ENCODE results near the gene SELENOP. TPM values are rescaled to one million over a fixed set of nuclear protein-coding genes. Genes with fewer than 3 reads are reported as not detected.
"Not testable (repeated sequence)": the region's sequence is repeated elsewhere in the genome, so short reads cannot be mapped to it uniquely, and the experiment has no call there.

SELENOP gene
- total RNA-seq, 4 donors from 2014 or later: 79.2 to 489 (median 247) TPM

DNA sequence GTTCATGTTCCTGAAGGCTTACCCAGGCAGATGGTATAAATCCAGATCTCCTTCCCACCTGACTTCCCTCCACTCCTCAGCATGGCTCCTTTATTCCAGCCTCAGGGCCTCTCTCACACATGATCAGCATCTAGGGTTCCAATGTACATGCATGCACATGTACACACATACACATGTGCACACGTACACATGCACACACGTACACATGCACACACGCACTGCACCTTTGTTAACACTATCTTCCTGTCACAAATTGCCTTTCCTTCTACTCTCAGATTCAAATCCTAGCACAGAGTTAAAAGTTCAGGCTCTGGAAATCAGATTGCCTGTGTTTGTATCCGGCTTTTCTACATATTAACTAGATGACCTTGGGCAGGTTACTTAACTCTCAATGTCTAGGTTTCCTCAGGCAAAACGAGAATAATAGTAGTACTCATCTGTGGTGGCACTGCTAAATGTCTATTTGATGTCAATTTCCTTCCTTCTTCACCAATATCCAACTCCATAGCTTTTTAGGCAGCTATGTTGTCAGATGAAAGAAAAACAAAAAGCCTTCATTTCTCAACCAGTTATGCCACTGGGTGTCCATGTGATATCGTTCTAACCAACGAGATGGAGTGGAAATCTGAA is 12.8 kb upstream of the SELENOP start:
- no peaks in the 10 kb centered on the region for H3K27me3 ChIP-seq
- no peak overlapping the region for H3K4me3 ChIP-seq
- no peaks in the 10 kb centered on the region for H3K36me3 ChIP-seq
- no peaks in the 10 kb centered on the region for H3K9me3 ChIP-seq
- no peak for ATAC-seq
- 86 to 88% methylated on average over 7 of the region's 7 CpGs for WGBS, 2 donors (ENCODE audit: low coverage in 1 of 2)
- peaks cover 0 to 16% (median 3%) of the 10 kb centered on the region in 3 donors for H3K4me1 ChIP-seq
- TF ChIP-seq POLR2A (IDR thresholded peaks at IDR 0.05): no peak
- TF ChIP-seq POLR2AphosphoS5 (IDR thresholded peaks at IDR 0.05): no peak
- TF ChIP-seq, protein P1, sequence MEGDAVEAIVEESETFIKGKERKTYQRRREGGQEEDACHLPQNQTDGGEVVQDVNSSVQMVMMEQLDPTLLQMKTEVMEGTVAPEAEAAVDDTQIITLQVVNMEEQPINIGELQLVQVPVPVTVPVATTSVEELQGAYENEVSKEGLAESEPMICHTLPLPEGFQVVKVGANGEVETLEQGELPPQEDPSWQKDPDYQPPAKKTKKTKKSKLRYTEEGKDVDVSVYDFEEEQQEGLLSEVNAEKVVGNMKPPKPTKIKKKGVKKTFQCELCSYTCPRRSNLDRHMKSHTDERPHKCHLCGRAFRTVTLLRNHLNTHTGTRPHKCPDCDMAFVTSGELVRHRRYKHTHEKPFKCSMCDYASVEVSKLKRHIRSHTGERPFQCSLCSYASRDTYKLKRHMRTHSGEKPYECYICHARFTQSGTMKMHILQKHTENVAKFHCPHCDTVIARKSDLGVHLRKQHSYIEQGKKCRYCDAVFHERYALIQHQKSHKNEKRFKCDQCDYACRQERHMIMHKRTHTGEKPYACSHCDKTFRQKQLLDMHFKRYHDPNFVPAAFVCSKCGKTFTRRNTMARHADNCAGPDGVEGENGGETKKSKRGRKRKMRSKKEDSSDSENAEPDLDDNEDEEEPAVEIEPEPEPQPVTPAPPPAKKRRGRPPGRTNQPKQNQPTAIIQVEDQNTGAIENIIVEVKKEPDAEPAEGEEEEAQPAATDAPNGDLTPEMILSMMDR (IDR thresholded peaks at IDR 0.05): no peak
- no peak for TF ChIP-seq EP300 (IDR thresholded peaks at IDR 0.05)
- no peak overlapping the region for H3K27ac ChIP-seq

DNA sequence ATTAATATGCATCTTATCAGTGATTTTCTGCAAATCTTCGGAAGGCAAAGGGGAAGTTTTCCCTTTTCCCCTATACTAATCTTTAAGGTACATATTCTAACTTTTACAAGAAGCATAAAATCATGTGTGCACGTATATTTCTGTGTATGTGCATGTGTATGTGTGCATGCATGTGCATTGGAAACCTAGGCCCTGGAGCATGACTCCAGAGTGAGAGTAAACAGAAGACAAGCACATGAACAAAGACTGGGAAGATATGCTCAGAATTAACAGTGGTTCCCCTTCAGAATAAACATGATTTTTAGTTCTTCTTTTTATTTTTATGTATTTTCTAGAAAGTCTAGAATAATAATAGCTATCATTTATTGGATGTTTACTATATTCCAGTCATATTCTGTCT is 10.9 kb upstream of the SELENOP start:
- TF ChIP-seq EP300 (IDR thresholded peaks at IDR 0.05) (no peak), POLR2A (IDR thresholded peaks at IDR 0.05) (no peak), POLR2AphosphoS5 (IDR thresholded peaks at IDR 0.05) (no peak)
- TF ChIP-seq, protein P1 (IDR thresholded peaks at IDR 0.05): no peak

DNA sequence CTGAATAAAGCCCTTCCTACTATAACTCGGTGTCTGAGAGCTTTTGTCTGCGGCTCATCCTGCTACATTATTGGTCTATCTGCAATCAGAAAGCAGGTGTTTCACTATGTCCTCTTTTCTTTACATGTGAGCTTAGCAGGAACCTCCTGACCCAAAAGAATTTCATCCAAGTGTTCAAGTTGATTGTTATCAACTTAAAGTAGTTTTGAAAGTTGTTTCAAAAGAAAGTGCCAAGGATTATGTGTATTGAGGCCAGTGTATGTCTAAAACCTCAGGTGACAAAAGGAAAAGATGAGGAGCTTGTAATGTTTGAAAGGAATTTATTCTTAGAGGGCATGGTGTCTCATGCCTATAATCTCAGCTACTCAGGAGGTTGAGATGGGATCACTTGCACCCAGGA is 8.1 kb upstream of the SELENOP start:
- Histone ChIP-seq H3K36me3 (no peaks in the 10 kb centered on the region), H3K4me1 (no peaks in the 10 kb centered on the region), H3K9me3 (no peaks in the 10 kb centered on the region), H3K4me3 (no peak overlapping the region), H3K27me3 (no peaks in the 10 kb centered on the region), H3K27ac (no peak overlapping the region)
- WGBS, 2 donors (ENCODE audit: low coverage in 1 of 2): 100% methylated on average over 1 to 2 of the region's 2 CpGs
- TF ChIP-seq EP300 (IDR thresholded peaks at IDR 0.05) (no peak), POLR2AphosphoS5 (IDR thresholded peaks at IDR 0.05) (no peak), POLR2A (IDR thresholded peaks at IDR 0.05) (no peak)
- TF ChIP-seq, protein P1 (IDR thresholded peaks at IDR 0.05): no peak
- no peak for ATAC-seq

More for the DNA sequence above, 10.9 kb upstream of the SELENOP start:
- peaks cover 0 to 10% (median 0%) of the 10 kb centered on the region in 3 donors for H3K4me1 ChIP-seq
- no peak for ATAC-seq
- H3K27me3 ChIP-seq: no peaks in the 10 kb centered on the region
- 87 to 100% methylated on average over 2 of the region's 2 CpGs for WGBS, 2 donors (ENCODE audit: low coverage in 1 of 2)
- H3K4me3 ChIP-seq: no peak overlapping the region
- no peaks in the 10 kb centered on the region for H3K36me3 ChIP-seq
- H3K9me3 ChIP-seq: no peaks in the 10 kb centered on the region
- no peak overlapping the region for H3K27ac ChIP-seq

GRCh38 chr5:42816546-42816945 is 4.9 kb upstream of the SELENOP start:
- not testable (repeated sequence) for H3K36me3 ChIP-seq, H3K4me3 ChIP-seq, H3K27me3 ChIP-seq, ATAC-seq, H3K27ac ChIP-seq, H3K9me3 ChIP-seq
- 100% methylated on average over 1 of the region's 2 CpGs; no CpG with 5 or more reads in 1 of the 2 donors for WGBS, 2 donors (ENCODE audit: low coverage in 1 of 2)
- H3K4me1 ChIP-seq: peaks cover 0 to 20% (median 0%) of the 10 kb centered on the region in 3 donors

- Histone ChIP-seq H3K27me3 (no peaks in the 10 kb centered on the region), H3K36me3 (no peaks in the 10 kb centered on the region), H3K9me3 (no peaks in the 10 kb centered on the region), H3K4me1 (peaks cover 0 to 25% (median 0%) of the 10 kb centered on the region in 3 donors), H3K4me3 (no peak overlapping the region), H3K27ac (peak overlapping the region in 3 of 4 donors; percentile 27 to 81 (median 80))
- 72 to 88% methylated on average over 4 to 5 of the region's 19 CpGs for WGBS, 2 donors (ENCODE audit: low coverage in 1 of 2)
- TF ChIP-seq EP300 (IDR thresholded peaks at IDR 0.05) (no peak), POLR2AphosphoS5 (IDR thresholded peaks at IDR 0.05) (no peak), POLR2A (IDR thresholded peaks at IDR 0.05) (no peak)
- TF ChIP-seq, protein P1 (IDR thresholded peaks at IDR 0.05): no peak
- no peak for ATAC-seq
Measured at GRCh38 chr5:42813533-42813932, 1.8 kb upstream of the SELENOP start.
